ENCODE results near the gene AP2B1.
A peak's percentile ranks its signal among the peaks of the same experiment; 100 is the strongest.
"Not testable (repeated sequence)": the region's sequence is repeated elsewhere in the genome, so short reads cannot be mapped to it uniquely, and the experiment has no call there.

Gene AP2B1

DNA sequence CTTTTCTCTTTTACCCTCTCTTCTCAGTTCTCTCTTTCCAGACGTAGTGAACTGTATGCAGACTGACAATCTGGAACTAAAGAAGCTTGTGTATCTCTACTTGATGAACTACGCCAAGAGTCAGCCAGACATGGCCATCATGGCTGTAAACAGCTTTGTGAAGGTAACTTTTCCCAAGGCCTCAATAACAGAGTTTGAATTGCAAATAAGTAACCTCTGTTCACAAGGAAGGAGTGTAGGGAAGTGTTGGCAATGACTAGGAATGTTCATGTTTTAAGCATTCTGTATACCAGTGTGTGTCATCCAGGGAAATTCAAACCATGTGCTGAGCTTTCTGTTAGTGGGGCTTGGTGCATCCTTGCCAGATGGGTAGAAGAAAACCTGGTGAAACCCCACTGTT, 18.6 kb downstream of the AP2B1 start:
- peak; percentile 29 for DNase-seq (ENCODE audit: extremely low read depth, low read depth)

GRCh38 chr17:35607239-35607847, 20.2 kb downstream of the AP2B1 start:
- DNase-seq (ENCODE audit: extremely low read depth, low read depth): no peak
- TF ChIP-seq CTCF (IDR thresholded peaks at IDR 0.05; ENCODE audit: low read depth, low read length, missing control alignments): no peak
- H3K4me3 ChIP-seq (replicated peaks; ENCODE audit: low read depth, low read length): no peak overlapping the region

More for the DNA sequence above, 18.6 kb downstream of the AP2B1 start:
- no peak overlapping the region for H3K4me3 ChIP-seq (replicated peaks; ENCODE audit: low read depth, low read length)
- TF ChIP-seq CTCF (IDR thresholded peaks at IDR 0.05; ENCODE audit: low read depth, low read length, missing control alignments): no peak

DNA sequence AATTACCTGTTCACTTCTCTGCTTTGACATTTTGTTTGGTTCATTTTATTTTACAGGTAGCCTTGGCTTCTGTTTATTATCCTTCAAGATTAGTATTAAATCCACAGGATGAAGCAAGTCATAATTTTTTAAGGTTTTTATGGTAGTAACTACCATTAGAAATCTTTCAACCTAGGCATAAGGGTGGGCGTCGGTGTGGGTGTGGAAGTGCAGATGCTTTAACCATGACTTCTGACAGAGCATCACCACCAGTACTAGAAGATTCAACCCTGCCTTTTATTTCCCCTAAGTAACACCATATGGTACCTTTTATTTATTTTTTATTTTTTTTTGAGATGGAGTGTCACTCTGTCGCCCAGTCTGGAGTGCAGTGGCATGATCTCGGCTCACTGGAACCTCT, 22.7 kb downstream of the AP2B1 start:
- no peak for TF ChIP-seq CTCF (IDR thresholded peaks at IDR 0.05; ENCODE audit: low read depth, low read length, missing control alignments)
- DNase-seq (ENCODE audit: extremely low read depth, low read depth): no peak
- H3K4me3 ChIP-seq (replicated peaks; ENCODE audit: low read depth, low read length): no peak overlapping the region

DNA sequence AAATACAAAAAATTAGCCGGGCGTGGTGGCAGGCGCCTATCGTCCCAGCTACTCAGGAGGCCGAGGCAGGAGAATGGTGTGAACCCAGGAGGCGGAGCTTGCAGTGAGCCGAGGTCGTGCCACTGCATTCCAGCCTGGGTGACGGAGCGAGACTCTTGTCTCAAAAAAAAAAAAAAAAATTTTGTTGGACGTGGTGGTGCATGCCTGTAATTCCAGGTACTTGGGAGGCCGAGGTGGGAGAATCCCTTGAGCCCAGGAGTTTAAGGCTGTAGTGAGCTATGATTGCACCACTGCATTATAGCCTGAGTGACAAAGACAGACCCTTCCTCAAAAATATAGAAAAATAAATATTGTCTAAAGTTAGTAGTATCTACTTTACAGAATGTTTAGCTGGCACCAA, 23.6 kb downstream of the AP2B1 start:
- not testable (repeated sequence) for H3K4me3 ChIP-seq (replicated peaks; ENCODE audit: low read depth, low read length); DNase-seq (ENCODE audit: extremely low read depth, low read depth)

DNA sequence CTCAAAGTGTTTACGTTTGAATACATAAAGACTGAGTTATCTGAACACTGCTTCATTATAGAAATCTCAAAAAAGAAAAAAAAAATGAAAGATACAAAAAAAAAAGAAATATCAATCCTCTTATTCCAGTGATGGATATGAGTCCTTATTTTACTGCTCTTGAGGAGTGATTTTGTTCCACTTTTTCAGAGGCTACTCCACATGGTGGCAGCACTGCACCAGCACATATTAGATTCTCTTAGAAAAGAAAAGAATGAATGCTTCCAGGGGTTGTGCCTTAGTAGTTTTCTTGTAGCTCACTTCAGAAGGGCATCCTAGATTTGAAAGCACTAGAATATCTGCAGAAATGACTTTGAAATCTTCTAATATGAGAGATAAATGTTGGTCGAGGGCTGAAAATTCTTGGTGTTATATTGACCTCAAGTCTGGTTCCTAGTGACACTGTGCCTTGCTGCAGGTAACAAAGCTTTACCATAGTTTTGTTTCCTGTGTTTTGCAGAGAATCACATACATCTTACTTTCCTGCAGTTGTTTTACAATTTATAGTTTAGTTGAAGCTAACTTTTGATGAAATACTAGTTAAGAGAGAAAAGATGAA, 25.9 kb downstream of the AP2B1 start:
- DNase-seq (ENCODE audit: extremely low read depth, low read depth): peak; percentile 15
- no peak overlapping the region for H3K4me3 ChIP-seq (replicated peaks; ENCODE audit: low read depth, low read length)
- peak; percentile 67 for TF ChIP-seq CTCF (IDR thresholded peaks at IDR 0.05; ENCODE audit: low read depth, low read length, missing control alignments)

DNA sequence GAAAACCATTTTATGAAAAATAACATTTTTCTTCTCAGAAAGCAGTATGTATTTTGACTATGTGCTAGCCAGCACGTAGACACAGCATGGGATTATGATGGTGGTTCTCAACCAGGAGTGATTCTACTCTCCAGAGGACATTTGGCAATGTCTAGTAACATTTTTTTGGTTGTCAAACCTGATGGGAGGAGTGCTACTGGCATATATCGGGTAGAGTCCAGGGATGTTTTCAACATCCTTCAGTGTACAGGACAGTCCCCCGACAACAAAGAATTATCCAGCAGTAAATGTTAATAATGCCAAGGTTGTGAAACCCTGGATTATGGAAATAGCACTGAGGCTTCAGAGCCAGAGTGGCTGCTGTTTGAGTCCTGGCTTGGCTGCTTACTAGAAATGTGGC, 27.7 kb downstream of the AP2B1 start:
- no peak for TF ChIP-seq CTCF (IDR thresholded peaks at IDR 0.05; ENCODE audit: low read depth, low read length, missing control alignments)
- DNase-seq (ENCODE audit: extremely low read depth, low read depth): no peak

GRCh38 chr17:35616536-35616935, 29.4 kb downstream of the AP2B1 start:
- no peak for DNase-seq (ENCODE audit: extremely low read depth, low read depth)
- H3K4me3 ChIP-seq (replicated peaks; ENCODE audit: low read depth, low read length): no peak overlapping the region
- no peak for TF ChIP-seq CTCF (IDR thresholded peaks at IDR 0.05; ENCODE audit: low read depth, low read length, missing control alignments)

More for the DNA sequence above, 27.7 kb downstream of the AP2B1 start:
- no peak overlapping the region for H3K4me3 ChIP-seq (replicated peaks; ENCODE audit: low read depth, low read length)

All from HFF-Myc (cell line).